ENCODE measurements around the gene OR2C1.

DNA sequence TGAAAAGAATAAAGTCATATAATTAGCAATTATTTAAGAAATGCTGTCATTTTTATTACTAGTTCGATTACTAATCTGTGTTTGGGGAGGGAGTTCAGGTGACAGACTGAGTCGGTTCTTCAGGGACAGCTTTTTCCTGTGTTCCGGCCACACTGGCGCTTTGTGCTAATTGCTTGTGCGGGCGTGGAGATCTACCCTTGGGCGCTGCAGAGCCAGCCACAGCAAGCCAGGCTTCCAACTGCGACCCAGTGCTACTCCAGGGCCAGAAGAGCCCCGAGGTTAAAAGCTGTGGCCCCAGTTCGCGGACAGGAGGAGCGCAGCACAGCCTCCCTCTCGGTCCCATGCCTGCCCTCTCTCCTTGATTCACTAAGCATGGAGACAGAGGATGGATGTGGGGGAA is 6.5 kb upstream of the OR2C1 start:
- TF ChIP-seq, protein P1, sequence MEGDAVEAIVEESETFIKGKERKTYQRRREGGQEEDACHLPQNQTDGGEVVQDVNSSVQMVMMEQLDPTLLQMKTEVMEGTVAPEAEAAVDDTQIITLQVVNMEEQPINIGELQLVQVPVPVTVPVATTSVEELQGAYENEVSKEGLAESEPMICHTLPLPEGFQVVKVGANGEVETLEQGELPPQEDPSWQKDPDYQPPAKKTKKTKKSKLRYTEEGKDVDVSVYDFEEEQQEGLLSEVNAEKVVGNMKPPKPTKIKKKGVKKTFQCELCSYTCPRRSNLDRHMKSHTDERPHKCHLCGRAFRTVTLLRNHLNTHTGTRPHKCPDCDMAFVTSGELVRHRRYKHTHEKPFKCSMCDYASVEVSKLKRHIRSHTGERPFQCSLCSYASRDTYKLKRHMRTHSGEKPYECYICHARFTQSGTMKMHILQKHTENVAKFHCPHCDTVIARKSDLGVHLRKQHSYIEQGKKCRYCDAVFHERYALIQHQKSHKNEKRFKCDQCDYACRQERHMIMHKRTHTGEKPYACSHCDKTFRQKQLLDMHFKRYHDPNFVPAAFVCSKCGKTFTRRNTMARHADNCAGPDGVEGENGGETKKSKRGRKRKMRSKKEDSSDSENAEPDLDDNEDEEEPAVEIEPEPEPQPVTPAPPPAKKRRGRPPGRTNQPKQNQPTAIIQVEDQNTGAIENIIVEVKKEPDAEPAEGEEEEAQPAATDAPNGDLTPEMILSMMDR (IDR thresholded peaks at IDR 0.05) = no peak
- TF ChIP-seq POLR2A (IDR thresholded peaks at IDR 0.05) (no peak), EP300 (IDR thresholded peaks at IDR 0.05; ENCODE audit: low read depth) (no peak)

Data from transverse colon (tissue), 3 donors.